ENCODE results near the gene SNTB2.

DNA sequence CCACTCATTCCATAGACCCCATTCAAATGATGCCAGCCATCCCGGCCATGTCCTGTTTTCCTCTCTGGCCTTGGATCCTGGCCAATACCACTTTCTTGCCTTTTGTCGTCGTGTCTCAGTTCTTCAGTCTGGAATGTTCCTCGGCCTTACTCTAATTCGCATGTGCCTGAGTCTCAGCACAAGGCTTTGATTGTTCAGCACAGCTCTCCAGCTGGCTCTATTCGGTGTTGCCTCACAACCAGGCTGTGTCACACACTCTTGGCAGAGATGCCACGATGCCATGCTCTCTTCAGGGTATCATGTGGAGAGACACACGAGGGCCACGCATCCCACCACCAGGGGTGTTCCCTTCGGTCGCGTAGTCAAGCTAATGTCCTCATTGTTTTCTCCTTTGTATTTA, 122.4 kb downstream of the SNTB2 start:
- no peak for TF ChIP-seq EZH2 (IDR thresholded peaks at IDR 0.05; ENCODE audit: low read depth)
- TF ChIP-seq, protein P1, sequence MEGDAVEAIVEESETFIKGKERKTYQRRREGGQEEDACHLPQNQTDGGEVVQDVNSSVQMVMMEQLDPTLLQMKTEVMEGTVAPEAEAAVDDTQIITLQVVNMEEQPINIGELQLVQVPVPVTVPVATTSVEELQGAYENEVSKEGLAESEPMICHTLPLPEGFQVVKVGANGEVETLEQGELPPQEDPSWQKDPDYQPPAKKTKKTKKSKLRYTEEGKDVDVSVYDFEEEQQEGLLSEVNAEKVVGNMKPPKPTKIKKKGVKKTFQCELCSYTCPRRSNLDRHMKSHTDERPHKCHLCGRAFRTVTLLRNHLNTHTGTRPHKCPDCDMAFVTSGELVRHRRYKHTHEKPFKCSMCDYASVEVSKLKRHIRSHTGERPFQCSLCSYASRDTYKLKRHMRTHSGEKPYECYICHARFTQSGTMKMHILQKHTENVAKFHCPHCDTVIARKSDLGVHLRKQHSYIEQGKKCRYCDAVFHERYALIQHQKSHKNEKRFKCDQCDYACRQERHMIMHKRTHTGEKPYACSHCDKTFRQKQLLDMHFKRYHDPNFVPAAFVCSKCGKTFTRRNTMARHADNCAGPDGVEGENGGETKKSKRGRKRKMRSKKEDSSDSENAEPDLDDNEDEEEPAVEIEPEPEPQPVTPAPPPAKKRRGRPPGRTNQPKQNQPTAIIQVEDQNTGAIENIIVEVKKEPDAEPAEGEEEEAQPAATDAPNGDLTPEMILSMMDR (conservative IDR thresholded peaks at IDR 0.05) = no peak

All from PC-9 (cell line).